Left lung (tissue), 10 donors: Measurements from ENCODE around the gene PYROXD2. TPM values are rescaled to one million over a fixed set of nuclear protein-coding genes. Genes with fewer than 3 reads are reported as not detected.
A peak's percentile ranks its signal among the peaks of the same experiment; 100 is the strongest.

Experiments
- ATAC-seq: fragments of 200-7000 bp; cut with Tn5 transposase; one replicate; pipeline ENCODE4 v1.9.1; 2020; ENCODE audit warnings: moderate library complexity
- DNase-seq, 4 donors: peaks; one replicate each; pipeline ENCODE4 v3.0.0-alpha.2; 2013 to 2020
- H3K27ac ChIP-seq, 2 donors: fragments of 200-600 bp; sonication (generic) in 1 of 2; one replicate each; pipeline versions ENCODE4 v1.5.0 to v1.8.0; 2020 to 2021
- H3K27me3 ChIP-seq, 2 donors: fragments of 200-600 bp; sonication (generic) in 1 of 2; one replicate each; pipeline versions ENCODE4 v1.5.0 to v1.8.0; 2020 to 2021
- H3K36me3 ChIP-seq, 2 donors: fragments of 200-600 bp; sonication (generic) in 1 of 2; one replicate each; pipeline versions ENCODE4 v1.5.0 to v1.8.0; 2020 to 2021
- H3K4me1 ChIP-seq, 2 donors: fragments of 200-600 bp; one replicate each; pipeline ENCODE4 v1.8.0; 2021
- H3K4me3 ChIP-seq, 2 donors: fragments of 200-600 bp; sonication (generic) in 1 of 2; one replicate each; pipeline versions ENCODE4 v1.5.0 to v1.8.0; 2020 to 2021; ENCODE audit warnings: mild to moderate bottlenecking in 1 of 2
- H3K9me3 ChIP-seq, 2 donors: fragments of 200-600 bp; sonication (generic) in 1 of 2; one replicate each; pipeline versions ENCODE4 v1.5.0 to v1.8.0; 2020 to 2021
- intact Hi-C, 2 donors: fragments of 100-400 bp; cut with DNase I; formaldehyde crosslinking; loops; one replicate each; pipeline versions ENCODE4 v1.11.2 to v1.14.2; 2022
- polyA plus RNA-seq, 6 donors: library from polyadenylated mRNA; unstranded; fragments of 120-200 nt; gene quantifications; one replicate each; pipeline ENCODE4 v1.2.1, GENCODE V29; 2013; ENCODE audit not compliant: insufficient read length in 6 of 6
- total RNA-seq, 2 donors: library from RNA; stranded (reverse); fragmentation: NEBNext Ultra II Directional; extraction: Animal tissue kit (Norgen Biotek cat#: 25700); gene quantifications; one replicate each; pipeline ENCODE4 v1.2.1, GENCODE V29; 2021
- TF ChIP-seq, protein P1 (sequence below), 2 donors: fragments of 200-600 bp; sonication (generic) in 1 of 2; IDR thresholded peaks; one replicate each; pipeline versions ENCODE4 v1.5.0 to v1.8.0; 2021; ENCODE audit warnings: antibody characterized with exemption in 2 of 2
- donor health status: DM: no; HTN: yes; CAD: no.
- donor health status: DM: no; HTN: no; CAD: no.

Gene PYROXD2
- total and polyA plus RNA-seq, 8 donors: 8.2 to 48.2 (median 38.3) TPM

GRCh38 chr10:98391578-98391991 is 23.4 kb downstream of the PYROXD2 start:
- TF ChIP-seq, protein P1, sequence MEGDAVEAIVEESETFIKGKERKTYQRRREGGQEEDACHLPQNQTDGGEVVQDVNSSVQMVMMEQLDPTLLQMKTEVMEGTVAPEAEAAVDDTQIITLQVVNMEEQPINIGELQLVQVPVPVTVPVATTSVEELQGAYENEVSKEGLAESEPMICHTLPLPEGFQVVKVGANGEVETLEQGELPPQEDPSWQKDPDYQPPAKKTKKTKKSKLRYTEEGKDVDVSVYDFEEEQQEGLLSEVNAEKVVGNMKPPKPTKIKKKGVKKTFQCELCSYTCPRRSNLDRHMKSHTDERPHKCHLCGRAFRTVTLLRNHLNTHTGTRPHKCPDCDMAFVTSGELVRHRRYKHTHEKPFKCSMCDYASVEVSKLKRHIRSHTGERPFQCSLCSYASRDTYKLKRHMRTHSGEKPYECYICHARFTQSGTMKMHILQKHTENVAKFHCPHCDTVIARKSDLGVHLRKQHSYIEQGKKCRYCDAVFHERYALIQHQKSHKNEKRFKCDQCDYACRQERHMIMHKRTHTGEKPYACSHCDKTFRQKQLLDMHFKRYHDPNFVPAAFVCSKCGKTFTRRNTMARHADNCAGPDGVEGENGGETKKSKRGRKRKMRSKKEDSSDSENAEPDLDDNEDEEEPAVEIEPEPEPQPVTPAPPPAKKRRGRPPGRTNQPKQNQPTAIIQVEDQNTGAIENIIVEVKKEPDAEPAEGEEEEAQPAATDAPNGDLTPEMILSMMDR (IDR thresholded peaks at IDR 0.05): no peak
- ATAC-seq: peak; percentile 20

DNA sequence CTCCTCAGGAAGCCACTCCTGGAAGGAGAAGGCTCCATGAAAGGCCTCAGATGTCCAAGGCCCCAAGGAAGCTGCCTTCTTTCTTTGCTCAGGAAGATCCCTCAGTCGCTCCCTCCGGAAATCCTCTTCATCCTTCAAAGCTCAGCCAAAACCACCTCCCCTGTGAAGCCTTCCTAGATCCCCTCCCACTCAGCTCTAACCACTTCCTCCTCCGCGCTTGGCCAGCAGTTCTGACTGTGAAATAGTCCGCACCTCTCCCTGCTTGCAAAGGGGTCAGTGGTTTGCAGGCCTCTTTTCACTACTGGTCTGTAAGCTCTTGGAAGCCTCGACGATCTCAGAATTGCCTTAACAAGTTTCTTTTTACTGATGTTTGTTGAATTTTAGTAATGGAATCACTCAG is 23.9 kb downstream of the PYROXD2 start:
- peaks cover 0 to 9% of the 10 kb centered on the region in 2 donors for H3K36me3 ChIP-seq
- H3K27me3 ChIP-seq: no peaks in the 10 kb centered on the region
- ATAC-seq: no peak
- intact Hi-C loops: no loop called here
- H3K27ac ChIP-seq: no peak overlapping the region
- DNase-seq: no peak
- no peak overlapping the region for H3K4me3 ChIP-seq
- H3K9me3 ChIP-seq: no peaks in the 10 kb centered on the region
- peaks cover 0 to 4% of the 10 kb centered on the region in 2 donors for H3K4me1 ChIP-seq
- TF ChIP-seq, protein P1 (IDR thresholded peaks at IDR 0.05): no peak

More at GRCh38 chr10:98391578-98391991, 23.4 kb downstream of the PYROXD2 start:
- Histone ChIP-seq H3K36me3 (peaks cover 0 to 8% of the 10 kb centered on the region in 2 donors), H3K4me3 (no peak overlapping the region), H3K27me3 (no peaks in the 10 kb centered on the region), H3K27ac (no peak overlapping the region), H3K9me3 (no peaks in the 10 kb centered on the region), H3K4me1 (peaks cover 0 to 4% of the 10 kb centered on the region in 2 donors)
- peak in 2 of 4 donors; percentile 69 to 78 for DNase-seq
- intact Hi-C loops: no loop called here

DNA sequence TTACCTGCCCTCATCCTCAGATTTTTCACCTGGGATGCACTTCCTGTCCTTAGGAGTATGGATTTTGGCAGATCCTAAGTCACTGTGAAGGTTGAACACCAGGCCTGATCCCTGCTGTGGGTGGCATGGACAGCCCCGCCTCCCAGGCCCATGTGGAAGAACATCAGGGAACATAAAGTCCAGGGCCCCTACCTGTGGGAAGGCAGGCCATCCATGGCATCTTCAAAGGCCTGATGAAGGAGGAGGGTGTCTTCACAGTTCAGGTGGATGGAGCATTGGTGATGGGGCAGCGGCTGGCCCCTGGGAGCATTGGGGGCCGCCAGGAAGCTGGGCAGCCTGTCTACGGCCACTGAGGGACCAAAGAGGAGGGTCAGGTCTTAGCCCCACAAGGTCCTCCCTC is 24.6 kb downstream of the PYROXD2 start:
- no peak for ATAC-seq
- H3K27ac ChIP-seq: no peak overlapping the region
- H3K4me3 ChIP-seq: no peak overlapping the region
- H3K4me1 ChIP-seq: peaks cover 0 to 4% of the 10 kb centered on the region in 2 donors
- intact Hi-C loops: no loop called here
- H3K9me3 ChIP-seq: no peaks in the 10 kb centered on the region
- no peak for DNase-seq
- no peaks in the 10 kb centered on the region for H3K27me3 ChIP-seq
- TF ChIP-seq, protein P1 (IDR thresholded peaks at IDR 0.05): no peak
- peaks cover 0 to 12% of the 10 kb centered on the region in 2 donors for H3K36me3 ChIP-seq

- ATAC-seq (no peak), DNase-seq (no peak)
- TF ChIP-seq, protein P1 (IDR thresholded peaks at IDR 0.05): no peak
- peaks cover 0 to 18% of the 10 kb centered on the region in 2 donors for H3K36me3 ChIP-seq
- H3K27me3 ChIP-seq: no peaks in the 10 kb centered on the region
- no peaks in the 10 kb centered on the region for H3K9me3 ChIP-seq
- intact Hi-C loops: no loop called here
- H3K4me1 ChIP-seq: peaks cover 0 to 4% of the 10 kb centered on the region in 2 donors
- H3K27ac ChIP-seq: no peak overlapping the region
- H3K4me3 ChIP-seq: no peak overlapping the region
These were observed 25.6 kb downstream of the PYROXD2 start for GRCh38 chr10:98389398-98389797.

DNA sequence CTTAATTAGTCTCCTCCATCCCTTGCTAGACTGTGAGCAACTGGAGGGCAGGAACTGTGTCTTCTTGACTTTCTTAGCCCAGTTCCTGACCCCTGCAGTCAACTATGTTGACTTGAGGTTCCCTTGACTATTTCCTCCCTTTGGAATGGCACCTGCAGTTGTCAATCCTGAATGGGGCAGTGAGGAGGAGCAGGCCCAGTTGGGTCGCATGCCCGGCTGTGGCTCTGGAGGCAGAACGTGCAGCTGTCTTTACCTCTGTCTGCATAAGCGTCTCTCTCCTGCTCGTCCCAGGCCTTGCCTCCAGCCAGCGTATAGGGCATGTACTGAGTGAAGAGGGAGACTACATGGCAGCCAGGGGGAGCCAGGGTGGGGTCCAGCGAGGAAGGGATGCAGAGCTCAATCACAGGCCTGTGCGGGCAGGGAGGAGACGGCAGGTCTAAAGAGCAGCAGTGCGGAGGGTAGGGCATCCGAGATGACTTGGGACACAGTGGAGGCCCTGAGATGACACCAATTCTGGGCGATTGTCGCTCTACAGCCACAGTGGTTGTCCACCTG is 26.8 kb downstream of the PYROXD2 start:
- Histone ChIP-seq H3K36me3 (peaks cover 0 to 19% of the 10 kb centered on the region in 2 donors), H3K9me3 (no peaks in the 10 kb centered on the region), H3K4me1 (peaks cover 0 to 4% of the 10 kb centered on the region in 2 donors), H3K27me3 (no peaks in the 10 kb centered on the region), H3K4me3 (no peak overlapping the region), H3K27ac (no peak overlapping the region)
- ATAC-seq (no peak), DNase-seq (no peak)
- intact Hi-C loops: no loop called here
- TF ChIP-seq, protein P1 (IDR thresholded peaks at IDR 0.05): no peak
